GM13976 (cell line): Measurements from ENCODE around the gene NFYA.

ENCODE experiments used
- DNase-seq: peaks from one replicate; pipeline ENCODE4 v3.0.0; 2012; ENCODE audit warnings: low spot score
- CTCF ChIP-seq: IDR thresholded peaks from 2 replicates; pipeline ENCODE4 v1.5.1; 2012; ENCODE audit warnings: borderline replicate concordance, mild to moderate bottlenecking; ENCODE audit not compliant: insufficient read depth; ENCODE audit errors: extremely low read depth, missing control alignments, control extremely low read depth
- in situ Hi-C: fragments of 300-500 bp; cut with MboI; formaldehyde crosslinking; loops from one replicate; pipeline ENCODE4 v1.12.0; 2022; ENCODE audit warnings: low sequenced_read_pairs, mixed read lengths, inconsistent platforms; ENCODE audit not compliant: unreplicated experiment

The NFYA gene

DNA sequence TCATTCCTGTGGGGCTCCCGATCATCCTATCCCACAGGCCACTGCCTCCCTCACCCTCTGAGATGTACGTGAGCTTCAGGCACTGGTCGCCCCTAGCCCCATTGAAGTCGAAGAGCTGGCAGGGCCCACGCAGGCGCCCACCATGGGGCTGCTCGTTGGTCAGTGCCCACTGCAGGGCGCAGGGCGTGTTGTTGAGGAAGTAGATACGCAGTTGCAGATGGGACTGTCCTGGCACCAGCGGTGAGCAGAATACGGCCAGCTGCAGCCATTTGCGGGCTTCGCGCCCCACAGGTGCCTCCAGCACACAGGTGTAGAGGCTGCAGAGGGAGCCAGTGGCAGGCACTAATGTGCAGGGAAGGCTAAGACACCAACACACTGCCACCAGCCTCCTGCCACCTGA lies 39.9 kb upstream of the NFYA start:
- in situ Hi-C loops = no loop called here
- DNase-seq = no peak
- TF ChIP-seq CTCF = no peak

DNA sequence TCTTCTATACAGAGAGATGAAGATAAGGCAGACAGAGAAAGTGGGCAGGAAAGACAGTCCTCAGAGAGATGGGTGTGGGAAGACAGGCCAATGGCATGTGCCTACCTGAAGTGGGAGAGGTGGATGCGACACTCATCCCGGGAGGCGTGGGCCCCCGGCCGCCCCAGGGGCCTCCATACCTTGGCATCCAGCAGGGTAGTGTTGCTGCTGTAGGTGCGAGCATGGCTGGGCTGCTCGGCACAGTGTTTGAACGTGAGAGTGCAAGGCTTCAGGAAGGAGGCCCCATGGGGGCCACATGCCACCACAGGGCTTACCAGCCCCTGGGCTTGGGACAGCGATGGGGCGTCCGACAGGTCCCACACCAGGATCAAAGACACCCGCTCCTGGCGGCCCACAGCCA lies 39.0 kb upstream of the NFYA start:
- no peak for TF ChIP-seq CTCF
- in situ Hi-C loops = no loop called here
- DNase-seq = no peak

DNA sequence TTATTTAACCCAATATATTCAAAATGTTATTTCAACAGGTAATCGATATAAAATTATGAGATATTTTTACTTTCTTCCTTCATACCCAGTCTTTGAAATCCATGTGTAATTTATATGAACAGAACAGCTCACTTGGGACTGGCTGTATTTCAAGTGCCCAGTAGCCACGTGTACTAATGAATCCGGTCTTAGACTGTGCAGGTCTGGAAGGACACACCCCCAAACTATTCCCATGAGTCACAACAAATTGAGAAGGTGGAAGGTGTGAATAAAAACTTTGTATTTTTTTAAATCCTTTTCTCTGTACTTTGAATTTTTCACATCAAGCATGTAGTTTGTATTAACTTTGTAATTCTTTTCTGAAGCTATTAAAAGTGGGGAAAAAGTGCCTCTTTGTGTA lies 36.6 kb upstream of the NFYA start:
- in situ Hi-C loops = no loop called here
- TF ChIP-seq CTCF = no peak
- no peak for DNase-seq

- no peak for DNase-seq
- in situ Hi-C loops = no loop called here
- TF ChIP-seq CTCF = no peak
Observed at GRCh38 chr6:41036601-41037000, 36.2 kb upstream of the NFYA start.

GRCh38 chr6:41037107-41037900 lies 35.5 kb upstream of the NFYA start:
- no peak for TF ChIP-seq CTCF
- in situ Hi-C loops = no loop called here
- DNase-seq = no peak

DNA sequence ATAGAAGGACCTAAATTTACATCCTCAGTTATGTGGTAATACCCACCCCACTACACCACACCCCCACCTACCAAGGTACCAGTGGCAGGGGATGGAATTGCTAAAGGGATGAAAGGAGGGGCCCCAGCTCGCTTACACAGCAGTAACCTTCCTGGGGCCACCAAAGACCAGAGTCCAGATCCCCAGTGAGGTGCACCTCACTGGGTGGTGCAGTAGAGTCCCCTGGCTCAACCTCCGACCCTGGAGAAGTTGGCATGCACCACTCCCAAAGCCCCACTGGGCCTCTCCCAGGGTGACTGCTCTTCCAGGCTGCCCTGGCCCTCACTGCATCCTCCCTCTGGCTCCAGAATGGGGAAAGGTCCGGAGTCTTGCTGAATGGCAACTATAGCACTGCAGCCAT lies 34.6 kb upstream of the NFYA start:
- no peak for DNase-seq
- in situ Hi-C loops = no loop called here

More for the DNA sequence above, 34.6 kb upstream of the NFYA start:
- no peak for TF ChIP-seq CTCF
